NCI-H1930 (cell line): ENCODE results near the gene RGL4.
"Not testable (repeated sequence)": the region's sequence is repeated elsewhere in the genome, so short reads cannot be mapped to it uniquely, and the experiment has no call there.

Experiments
- DNase-seq, 2 experiments: peaks; one replicate each; lab custom pipeline; 2025; lab: John Stamatoyannopoulos, UW

Gene RGL4

DNA sequence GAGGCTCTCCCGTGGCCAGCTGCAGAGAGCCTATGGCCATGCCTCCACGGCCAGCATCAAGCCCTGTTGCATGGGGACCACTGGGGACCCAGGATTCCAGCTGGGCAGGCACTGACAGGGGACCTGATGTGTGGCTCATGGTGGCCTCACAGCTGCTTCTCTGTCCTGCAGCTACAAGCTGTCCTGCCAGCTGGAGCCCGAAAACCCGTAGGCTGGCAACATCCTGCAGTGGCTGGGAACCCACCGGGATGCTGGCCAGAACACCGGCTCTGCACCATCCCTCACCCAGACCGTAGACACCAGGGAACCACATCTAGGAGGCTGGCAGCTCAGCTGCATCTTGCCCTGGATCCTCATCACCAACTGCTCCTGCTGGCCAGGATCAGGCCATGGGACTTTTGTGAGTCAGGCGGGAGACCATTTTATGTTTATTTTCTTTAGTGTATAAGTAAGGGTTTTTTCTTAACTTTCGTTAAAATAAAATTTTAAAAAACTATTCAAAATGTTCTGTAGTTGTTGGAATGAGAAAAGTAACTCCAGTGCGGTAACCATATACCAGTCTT, 7.9 kb downstream of the RGL4 start:
- no peak for DNase-seq

DNA sequence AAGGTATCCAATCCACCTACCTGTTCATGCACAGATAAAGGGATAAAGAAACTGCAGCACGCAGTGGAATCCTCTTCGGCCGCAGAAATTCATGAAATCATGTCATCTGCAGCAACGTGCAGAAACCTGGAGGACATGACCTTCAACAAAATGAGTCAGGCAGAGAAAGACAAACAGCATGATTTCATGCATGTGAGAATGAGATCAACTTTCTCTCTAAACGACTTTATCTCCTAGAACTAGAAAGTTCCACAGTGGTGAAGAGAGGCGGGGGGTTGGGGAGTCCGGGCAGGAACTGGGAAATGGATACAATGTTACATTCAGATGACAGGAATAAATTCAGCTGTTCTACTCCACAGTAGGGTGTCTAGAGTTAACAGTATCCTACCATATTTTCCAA, 9.9 kb downstream of the RGL4 start:
- DNase-seq: no peak

DNA sequence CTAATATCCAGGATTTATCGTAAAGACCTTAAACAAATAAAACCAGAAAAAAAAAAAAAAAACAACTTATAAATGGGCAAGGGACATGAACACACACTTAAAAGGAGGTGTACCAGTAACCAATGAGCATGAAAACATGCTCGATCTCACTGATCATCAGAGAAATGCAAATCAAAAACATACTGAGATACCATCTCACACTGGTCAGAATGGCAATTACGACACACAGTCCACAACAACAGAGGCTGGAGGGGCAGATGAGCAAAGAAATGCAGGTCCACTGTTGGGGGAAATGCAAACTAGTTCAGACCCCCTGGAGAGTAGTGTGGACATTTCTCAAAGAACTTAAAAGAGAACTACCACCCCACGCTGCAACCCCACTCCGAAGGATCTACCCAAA, 13.2 kb downstream of the RGL4 start:
- DNase-seq: no peak

DNA sequence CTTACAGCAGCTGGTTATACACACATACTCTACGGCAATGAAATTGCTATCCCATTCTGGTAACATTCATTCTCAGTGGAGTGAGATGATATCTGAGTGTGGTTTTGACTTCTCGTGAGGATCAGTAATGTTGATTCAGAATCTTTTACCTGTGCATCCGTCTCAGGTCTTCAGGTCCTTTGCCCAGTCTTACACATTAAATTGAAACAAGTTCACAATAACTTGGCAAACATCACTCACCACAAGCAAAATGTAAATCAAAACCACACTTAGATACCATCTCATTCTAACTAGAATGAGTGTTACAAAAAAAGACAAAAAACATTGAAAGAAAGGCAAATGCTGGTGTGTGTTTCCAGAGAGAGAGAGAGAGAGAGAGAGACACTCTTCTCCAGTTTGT, 14.0 kb downstream of the RGL4 start:
- no peak for DNase-seq

DNA sequence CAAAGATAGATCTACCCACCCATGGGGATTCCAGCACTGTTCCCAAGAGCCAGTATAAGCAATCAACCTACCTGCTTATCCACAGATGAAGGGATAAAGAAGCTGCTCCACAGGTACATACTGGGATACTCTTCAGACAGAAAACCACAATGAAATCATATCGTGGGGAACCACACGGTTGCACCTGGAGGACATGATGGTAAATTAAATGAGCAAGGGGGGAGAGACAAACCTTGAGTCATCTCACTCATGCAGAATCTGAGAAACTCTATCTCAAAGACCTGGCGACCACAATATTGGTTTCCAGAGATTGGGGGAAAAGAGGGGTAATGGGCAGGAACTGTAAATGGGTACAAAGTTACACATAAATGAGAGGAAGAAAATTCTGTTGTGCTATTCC, 14.5 kb downstream of the RGL4 start:
- no peak for DNase-seq

DNA sequence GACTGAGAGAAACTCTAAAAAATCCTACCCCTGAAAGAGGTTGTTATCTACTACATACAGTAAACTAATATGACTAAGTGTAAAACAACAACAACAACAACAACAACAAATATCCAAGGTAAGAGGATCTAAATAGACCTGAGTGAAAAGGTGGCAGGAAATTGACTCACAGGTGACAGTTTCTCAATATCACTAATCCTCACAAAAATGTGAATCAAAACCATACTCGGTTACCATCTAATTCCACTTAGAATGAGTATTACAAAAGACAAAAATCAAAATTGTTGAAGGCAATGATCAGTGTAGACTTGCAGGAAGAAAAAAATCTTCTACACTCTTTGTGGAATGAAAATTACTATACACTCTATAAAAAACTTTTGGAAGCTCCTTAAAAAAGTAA, 17.5 kb downstream of the RGL4 start:
- no peak for DNase-seq

DNA sequence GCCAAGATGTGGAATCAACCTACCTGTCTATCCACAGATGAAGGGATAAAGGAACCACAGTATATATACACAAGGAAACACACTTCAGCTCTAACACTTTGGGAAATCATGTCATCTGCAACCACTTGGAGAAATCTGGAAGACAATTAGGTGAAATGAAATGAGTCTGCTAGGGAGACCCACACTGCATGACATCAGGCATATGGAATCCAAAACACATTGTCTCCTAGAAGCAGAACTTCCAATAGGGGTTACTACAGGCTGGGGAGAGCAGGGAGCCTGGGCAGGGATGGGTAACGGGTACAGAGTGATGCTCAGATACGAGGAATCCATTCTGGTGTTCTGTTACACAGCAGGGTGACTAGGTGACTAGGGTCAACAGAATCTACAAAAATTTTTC, 18.3 kb downstream of the RGL4 start:
- no peak for DNase-seq

DNA sequence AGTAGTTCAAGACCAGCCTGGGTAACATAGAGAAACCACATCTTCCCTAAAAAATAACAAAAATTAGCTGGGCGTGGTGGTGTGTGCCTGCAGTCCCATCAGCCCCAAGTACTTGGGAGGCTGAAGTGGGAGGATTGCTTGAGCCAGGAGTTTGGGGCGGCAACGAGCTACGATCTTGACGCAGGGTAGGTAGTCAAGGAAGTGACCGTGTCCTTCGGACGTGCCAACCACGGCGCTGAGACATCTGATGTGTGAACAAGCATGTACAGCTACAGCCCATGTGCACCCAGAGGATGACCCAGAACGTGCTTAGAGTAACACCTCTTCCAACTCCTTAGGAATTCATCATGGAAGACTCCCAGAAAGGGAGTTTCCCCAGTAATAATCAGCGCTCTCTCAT, 21.4 kb downstream of the RGL4 start:
- DNase-seq: no peak

DNA sequence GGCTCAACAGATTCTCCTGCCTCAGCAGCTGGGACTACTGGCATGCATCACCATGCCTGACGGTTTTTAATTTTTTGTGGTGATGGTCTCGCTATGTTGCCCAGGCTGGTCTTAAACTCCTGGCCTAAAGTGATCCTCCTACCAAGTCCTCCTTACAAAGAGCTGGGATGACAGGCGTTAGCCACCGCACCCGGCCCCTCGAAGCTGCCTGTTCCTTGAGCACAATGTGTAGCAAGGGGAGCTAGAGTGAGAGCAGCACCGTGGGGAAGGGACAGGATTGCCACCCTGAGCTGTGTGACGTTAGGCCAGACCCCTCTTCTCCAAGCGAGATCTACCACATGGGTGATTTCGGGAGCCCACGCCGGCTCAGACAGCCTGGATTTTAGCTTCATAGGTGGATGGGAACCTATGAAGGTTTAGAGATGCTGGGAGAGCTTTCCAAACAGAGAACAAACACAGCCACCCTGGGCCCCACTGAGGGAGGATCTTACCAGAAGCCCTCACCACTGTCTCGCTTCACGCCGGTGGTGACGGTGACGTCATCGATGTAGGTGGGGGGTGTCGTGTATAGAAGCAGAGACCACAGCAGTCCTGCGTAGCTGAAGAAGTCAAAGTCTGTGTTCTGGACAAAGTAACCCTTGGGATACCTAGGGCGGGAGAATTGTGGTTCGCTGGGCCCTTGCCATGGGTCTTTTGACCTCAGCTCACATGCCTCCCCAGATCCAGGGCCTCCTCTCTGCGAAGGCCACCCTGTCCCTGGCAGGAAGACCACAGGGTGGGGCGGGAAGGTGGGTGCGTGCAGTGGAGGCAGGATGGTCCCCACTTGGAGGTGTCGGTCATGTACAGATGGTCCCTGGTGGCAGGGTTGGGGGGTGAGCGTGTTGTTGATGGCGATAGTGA, 23.1 kb downstream of the RGL4 start:
- no peak for DNase-seq

DNA sequence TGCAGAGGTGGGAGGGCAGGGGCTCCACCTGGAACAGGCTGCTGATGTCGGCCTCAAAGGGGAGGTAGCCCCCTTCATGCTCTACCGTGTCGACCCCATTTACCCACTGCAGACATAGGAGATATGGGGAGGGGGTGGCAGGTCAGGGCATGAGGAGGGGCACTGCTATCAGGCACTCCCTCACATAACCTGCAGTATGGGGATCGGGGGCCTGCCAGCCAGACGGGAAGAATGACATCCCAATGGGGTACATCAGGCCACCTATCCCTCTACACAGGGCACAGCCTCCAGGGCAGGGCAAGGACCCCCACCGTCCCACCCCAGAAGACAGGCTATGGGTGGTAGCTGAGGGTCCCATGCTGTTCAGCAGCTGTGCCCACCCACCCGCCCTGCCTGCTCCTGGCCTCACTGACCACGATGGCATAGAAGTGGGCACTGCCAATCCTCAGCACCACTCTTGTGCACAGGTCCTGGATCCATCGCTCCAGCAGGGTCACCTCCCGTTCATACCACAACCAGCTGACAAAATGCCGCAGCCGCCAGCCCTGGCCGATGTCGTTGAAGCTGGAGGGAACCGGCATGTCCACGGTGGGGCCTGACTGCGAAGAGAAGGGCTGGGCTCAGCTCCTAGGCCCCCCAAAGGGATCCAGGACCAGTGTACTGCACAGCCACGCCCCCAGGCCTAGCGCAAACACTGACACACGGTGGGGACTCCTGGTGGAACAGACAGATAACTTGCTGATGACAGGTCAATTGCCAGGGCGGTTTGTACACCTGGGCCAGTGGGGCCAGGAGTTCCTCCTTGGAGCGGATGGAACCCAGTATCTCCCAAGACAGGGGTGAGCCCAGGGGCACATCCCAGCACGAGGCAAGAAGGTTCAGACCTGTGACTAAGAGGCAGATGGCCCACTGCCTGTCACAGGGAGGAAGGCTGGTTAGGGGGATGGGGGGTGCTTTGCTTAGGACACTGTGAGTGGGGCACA, 24.1 kb downstream of the RGL4 start:
- no peak for DNase-seq

DNA sequence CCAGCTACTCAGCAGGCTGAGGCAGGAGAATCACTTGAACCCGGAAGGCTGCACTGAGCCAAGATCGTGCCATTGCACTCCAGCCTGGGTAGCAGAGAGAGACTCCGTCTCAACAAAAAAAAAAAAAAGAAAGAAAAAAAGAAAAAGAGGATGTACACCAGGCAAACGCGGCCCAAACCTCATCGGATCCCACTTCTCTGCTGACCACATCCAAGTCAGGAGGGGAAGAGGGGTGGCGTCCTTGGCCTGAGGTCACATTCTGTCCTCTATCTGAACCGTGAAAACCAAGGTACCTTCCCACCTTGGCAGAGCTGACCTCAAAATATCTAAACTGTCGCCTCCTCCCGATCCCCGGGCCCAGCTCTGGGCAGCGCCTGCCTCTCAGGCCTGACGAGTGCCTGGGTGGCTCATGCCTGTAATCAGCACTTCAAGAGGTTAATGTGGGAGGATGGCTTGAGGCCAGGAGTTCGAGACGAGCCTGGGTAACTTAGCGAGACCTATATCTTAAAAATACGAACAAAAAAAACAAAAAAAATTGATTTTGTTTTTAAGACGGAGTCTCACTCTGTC, 25.1 kb downstream of the RGL4 start:
- DNase-seq: no peak

DNA sequence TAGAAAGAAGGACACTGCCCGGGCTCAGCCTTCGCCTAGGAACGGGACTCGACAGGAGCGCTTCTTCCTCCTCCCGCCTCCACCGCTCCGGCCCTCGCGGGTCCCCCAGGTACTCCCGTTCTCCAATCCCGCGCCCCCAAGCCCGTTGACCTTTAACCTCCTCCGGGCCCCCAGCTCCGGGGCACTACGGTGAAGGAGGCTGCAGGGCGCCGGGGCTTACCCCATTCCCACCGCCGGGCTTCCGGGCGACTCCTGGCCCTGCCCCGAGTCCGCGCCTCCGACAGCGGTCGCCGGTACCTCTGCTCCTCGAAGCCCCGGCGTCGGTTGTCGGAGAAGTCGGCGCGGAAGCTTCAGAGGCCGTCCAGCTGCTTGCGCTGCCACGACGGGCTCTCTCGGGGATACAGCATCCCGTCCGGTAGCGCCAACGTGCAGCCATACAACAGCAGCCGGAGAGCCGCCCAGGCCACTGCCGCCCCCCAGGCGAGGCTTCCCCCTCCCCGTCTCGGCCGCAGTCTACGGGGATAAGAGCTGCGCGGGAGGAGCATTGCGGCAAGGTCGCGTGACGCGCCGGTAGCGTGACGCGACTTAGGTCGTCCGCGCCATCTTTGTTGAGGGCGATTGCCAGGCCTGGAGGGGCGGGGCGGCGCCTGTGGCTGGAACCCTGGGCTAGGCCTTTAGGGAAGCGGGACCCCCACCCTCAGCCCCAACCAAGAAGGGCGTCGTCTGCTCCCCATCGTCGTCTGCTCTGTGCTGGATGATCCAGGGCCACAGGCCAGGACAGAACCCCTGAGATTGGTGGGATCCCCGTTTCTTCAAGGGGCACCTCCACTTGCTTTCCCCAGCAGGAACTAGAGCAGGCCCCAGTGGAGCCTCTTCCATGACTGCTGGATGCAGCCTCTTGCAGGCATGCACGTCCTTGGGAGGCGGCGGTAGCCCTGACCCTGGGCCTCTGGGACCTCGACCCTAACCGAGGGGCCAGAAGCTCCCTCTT, 26.3 kb downstream of the RGL4 start:
- peak; percentile 80 to 87 for DNase-seq

DNA sequence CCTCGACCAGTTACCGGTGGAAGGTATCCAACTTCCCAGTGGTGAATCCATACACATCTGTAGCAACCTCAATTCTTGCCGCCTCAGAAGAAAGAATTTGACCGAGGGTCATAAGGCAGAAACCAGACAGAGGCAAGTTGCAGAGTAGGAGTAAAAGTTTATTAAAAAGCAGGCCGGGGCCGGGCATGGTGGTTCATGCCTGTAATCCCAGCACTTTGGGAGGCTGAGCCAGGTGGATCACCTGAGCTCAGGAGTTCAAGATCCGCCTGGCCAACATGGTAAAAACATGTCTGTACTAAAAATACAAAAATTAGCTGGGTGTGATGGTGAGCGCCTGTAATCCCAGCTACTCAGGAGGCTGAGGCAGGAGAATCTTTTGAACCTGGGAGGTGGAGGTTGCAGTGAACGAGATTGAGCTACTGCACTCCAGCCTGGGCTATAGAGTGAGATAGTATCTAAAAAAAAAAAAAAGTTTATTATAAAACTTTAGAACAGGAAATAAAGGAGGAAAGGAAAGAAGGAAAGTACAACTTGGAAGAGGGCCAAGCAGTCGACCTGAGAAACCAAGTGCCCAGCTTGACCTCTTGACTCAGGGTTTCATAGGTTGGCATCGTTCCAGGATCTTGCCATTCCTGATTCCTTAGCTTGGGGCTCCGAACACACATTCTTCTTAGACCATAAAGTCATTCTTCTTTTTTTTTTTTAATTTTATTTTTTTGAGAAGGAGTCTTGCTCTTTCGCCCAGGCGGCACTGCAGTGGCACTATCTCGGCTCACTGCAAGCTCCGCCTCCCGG, 27.8 kb downstream of the RGL4 start:
- DNase-seq: no peak

DNA sequence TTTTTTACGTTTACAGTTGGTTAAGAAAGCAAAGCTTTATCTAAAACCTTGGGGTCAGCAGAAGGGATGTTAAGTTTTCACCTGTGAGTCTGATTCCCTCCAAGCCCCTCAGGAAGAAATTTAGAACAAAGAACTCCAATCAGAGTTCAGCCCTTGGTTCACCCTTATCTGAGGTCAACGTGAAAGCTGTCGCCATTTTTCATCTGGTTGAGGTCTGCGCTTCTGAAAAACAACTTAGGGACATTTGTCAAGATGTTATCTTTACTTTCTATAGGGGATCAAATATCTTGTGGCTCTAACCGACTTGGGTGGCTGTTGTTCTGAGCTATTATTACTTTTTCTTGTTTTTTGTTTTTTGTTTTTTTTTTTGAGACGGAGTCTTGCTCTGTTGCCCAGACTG, 30.0 kb downstream of the RGL4 start:
- no peak for DNase-seq

DNA sequence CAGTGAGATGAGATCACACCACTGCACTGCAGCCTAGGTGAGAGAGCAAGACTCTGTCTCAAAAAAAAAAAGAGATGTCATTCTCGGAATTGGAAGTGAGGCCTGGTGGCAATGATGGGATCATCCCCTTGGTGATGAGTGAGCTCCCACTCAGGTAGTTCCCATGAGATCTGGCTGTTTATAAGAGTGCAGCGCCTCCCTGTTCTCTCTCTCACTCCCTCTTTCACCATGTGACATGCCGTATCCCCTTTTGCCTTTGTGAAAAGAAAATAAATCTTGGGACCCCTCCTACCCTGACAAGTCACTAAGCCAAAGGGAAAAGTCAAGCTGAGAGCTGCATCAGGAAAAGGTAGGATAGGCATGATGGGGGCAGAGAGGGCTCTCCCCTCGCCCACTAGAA, 31.3 kb downstream of the RGL4 start:
- DNase-seq: no peak

DNA sequence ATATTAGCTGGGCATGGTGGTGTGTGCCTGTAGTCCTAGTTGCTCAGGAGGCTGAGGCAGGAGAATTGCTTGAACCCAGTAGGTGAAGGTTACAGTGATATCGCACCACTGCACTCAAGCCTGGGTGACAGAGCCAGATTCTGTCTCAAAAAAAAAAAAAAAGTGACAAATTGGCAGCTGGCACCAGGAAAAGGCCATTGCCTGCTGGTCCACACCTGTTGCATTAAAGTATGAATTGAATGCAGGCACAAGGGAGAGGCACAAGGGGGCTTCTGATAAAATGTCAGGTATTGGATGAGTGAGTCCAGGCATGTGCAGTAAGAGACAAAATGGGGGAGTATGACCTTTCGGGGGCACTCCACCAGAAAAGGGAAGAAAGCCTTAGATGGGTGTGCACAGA, 31.9 kb downstream of the RGL4 start:
- DNase-seq: no peak

DNA sequence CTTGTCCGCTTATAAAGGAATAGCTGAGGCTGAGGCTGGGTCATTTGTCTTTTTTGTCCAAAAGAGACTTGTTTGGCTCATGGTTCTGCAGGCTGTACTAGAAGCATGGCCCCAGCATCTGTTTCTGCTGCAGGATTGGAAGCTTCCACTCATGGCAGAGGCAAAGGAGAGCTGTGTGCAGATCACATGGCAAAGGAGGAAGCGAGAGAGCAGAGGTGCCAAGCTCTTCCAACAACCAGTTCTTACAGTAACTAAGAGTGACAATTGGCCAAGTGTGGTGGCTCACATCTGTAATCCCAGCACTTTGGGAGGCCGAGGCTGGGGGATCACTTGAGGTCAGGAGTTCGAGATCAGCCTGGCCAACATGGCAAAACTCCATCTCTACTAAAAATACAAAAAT, 37.3 kb downstream of the RGL4 start:
- DNase-seq: not testable (repeated sequence)

DNA sequence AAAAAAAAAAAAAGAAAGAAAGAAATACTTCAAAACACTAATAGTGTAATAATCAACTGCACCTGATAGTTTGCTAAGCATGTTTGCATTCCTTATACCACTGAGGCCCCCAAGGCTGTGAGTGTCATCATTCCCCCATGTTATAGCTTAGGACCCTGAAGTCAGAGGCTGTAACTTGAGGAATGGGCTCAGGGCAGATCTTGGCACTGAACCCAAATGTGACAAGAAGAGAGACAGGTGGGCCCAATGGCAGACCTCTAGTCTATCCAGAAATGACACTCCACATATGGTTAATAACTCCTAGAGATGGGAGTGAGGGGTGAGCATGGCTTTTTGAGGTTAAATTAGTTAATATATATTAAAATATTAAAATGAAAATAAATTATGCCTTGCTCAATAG, 46.9 kb downstream of the RGL4 start:
- DNase-seq: no peak

DNA sequence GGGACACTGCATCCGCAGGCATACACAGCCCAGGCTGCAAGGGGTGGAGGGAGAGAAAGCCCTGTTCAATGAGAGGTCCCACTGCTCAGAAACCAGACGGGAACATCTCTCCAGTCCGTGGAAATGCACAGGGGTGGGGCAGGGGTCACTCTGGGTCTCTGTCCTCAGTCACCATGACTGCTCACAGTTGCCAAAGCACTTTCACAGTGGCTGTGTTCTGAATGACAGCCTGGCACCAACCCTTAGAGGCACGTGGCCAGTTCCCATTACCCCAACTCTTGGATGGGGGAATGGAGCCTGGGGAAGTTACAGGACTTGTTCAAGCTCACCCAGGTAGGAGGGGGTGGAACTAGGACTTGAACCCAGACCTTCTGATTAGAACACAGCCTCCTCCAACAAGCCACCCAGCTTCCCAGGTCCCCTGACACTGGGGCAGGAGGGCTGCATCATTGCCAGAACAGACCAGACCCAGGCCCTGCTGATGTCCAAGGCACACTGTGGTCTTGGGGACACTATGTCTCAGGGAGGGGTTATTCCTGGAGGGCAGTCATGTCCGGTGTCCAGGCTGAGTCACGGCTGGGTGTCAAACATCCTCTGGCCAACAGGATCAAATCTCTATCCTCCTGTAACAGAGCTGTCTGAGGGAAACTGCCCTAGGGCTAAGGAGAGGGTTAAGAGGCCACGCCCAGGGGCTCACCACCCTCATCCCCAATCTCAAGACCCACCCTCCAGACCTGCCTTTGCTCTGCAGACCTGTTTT, 51.9 kb downstream of the RGL4 start:
- DNase-seq: no peak
